HL-60 (cell line): ENCODE measurements around the gene CD164L2.
A peak's percentile ranks its signal among the peaks of the same experiment; 100 is the strongest.

Experiments
- DNase-seq, 2 experiments: peaks; one replicate each; pipeline ENCODE4 v3.0.0-alpha.2; 2010 to 2020; ENCODE audit warnings: low read depth in 1 of 2, low spot score in 1 of 2
- H3K27ac ChIP-seq: fragments of 250-450 bp; sonication (Bioruptor Pico); replicated peaks from 2 replicates; pipeline ENCODE4 v1.5.1; 2020; ENCODE audit warnings: mild to moderate bottlenecking, moderate library complexity
- H3K27me3 ChIP-seq: fragments of 250-450 bp; sonication (Bioruptor Pico); 2 replicates; pipeline ENCODE4 v1.5.1; 2021; ENCODE audit warnings: mild to moderate bottlenecking, moderate library complexity; ENCODE audit not compliant: insufficient read depth, poor library complexity, severe bottlenecking
- H3K4me3 ChIP-seq: replicated peaks from 2 replicates; pipeline ENCODE4 v1.5.1; 2011; ENCODE audit warnings: mild to moderate bottlenecking, control low read depth, low read length; ENCODE audit not compliant: insufficient read depth
- CTCF ChIP-seq: IDR thresholded peaks from one replicate; pipeline ENCODE4 v1.5.1; 2011; ENCODE audit warnings: low read length, control low read depth, inconsistent platforms; ENCODE audit not compliant: insufficient read depth
- GABPA ChIP-seq: IDR thresholded peaks from 2 replicates; pipeline ENCODE4 v1.6.1; 2012; ENCODE audit warnings: low read depth
- POLR2AphosphoS5 ChIP-seq: IDR thresholded peaks from 2 replicates; pipeline ENCODE4 v1.6.1; 2012; ENCODE audit warnings: low read depth
- REST ChIP-seq: IDR thresholded peaks from 2 replicates; pipeline ENCODE4 v1.6.1; 2012; ENCODE audit warnings: low read depth; ENCODE audit not compliant: insufficient replicate concordance
- SPI1 ChIP-seq: IDR thresholded peaks from 2 replicates; pipeline ENCODE4 v1.6.1; 2012; ENCODE audit warnings: low read depth, mild to moderate bottlenecking, borderline replicate concordance

CD164L2 gene

GRCh38 chr1:27418326-27419185 lies 35.4 kb upstream of the CD164L2 start:
- H3K27me3 ChIP-seq: no peaks in the 10 kb centered on the region
- H3K4me3 ChIP-seq: no peak overlapping the region
- H3K27ac ChIP-seq: 0 out of 2 replicates have a peak overlapping the region, but pooled peaks have one; percentile 1
- no peak for DNase-seq
- TF ChIP-seq CTCF: no peak
- no peak for TF ChIP-seq GABPA
- TF ChIP-seq REST: no peak
- TF ChIP-seq SPI1: no peak
- TF ChIP-seq POLR2AphosphoS5: no peak

GRCh38 chr1:27417713-27418112 lies 34.6 kb upstream of the CD164L2 start:
- no peak for DNase-seq
- no peak overlapping the region for H3K4me3 ChIP-seq
- no peak overlapping the region for H3K27ac ChIP-seq
- H3K27me3 ChIP-seq: no peaks in the 10 kb centered on the region
- TF ChIP-seq POLR2AphosphoS5 (no peak), CTCF (no peak), SPI1 (no peak), GABPA (no peak), REST (no peak)

GRCh38 chr1:27416387-27417111 lies 33.4 kb upstream of the CD164L2 start:
- no peak for TF ChIP-seq POLR2AphosphoS5
- TF ChIP-seq CTCF: peak; percentile 82
- TF ChIP-seq REST: no peak
- TF ChIP-seq GABPA: no peak
- TF ChIP-seq SPI1: peak; percentile 15; the same call in 1 of the 2 replicates
- Histone ChIP-seq H3K27ac (no peak overlapping the region), H3K4me3 (no peak overlapping the region), H3K27me3 (no peaks in the 10 kb centered on the region)
- peak; percentile 55 to 75 for DNase-seq
